CD4-positive, alpha-beta T cell treated with Interleukin-17A for 4 hours (primary cell): ENCODE measurements around the gene TEAD1.

Experiments used
- DNase-seq: peaks from one replicate; pipeline ENCODE4 v3.0.0-alpha.2; 2020; ENCODE audit warnings: mixed read lengths

Gene TEAD1

DNA sequence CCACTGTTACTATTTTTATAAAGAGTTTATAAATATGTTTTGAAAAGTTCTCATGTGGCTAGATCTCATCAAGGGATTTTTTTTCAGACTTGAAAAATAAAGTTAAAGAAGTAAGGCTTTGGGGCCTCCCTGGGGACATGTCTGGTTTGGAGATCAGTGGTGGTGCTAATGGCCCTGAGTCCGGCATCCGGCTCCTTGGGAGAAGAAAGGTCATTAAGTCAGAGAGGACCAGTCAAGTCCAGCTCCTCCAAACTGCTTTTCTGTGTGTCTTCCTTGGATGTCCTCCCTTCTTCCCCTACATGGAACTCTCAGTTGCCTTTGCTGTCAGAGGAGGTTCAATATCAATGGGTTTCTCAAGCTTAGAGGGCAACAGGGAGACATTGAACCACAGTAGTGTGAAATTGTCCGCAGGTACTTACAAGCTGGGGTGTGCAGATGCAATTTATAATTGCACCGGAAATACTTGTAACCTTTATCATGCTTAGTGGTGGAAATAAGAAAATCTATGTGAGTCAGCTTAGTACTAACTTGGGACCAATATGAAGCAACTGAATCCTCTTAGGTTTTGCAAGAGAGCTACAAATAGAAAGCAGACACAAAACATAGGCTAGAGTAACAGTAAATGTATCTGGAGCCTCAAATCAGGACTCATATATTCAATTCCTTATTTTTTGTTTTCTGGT is 144.3 kb downstream of the TEAD1 start:
- DNase-seq, result no peak

- DNase-seq, result no peak
Measured at GRCh38 chr11:12822392-12823022, 148.3 kb downstream of the TEAD1 start.

DNA sequence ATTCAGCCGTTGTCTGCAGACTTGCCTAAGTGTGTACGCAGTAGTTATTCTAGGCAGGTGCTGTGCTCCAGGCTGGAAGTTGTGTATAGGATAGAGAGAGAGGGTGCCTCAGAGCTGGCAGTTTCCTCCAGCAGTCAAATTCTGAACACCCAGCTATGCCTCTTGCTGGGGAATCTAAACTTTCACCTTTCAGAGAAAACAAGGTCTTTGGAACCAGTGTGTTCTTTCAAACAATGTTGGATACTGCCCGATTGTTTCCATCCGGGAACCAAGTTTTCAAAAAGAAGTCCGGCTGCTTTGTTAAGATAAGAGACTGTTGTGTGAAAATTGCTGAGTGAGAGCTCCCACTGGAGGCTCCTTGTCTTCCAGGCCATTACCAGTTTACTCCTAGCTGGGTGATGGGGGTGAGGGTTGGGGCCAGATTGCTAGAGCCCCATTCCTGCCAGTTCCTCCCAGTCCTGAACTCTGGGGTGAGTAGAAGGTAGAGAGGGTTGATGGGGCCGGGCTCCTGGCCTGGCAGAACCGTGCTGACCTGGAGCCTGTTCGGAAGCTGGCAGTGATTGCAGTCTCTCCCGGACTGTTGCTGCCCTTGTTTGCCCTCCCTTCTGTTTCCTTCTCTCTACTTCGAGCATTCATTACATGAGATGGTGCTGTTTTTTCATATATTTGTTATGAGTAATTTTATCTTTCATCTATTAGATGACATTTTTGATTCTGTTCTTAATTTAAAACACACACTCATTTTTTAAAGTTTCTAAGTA is 150.2 kb downstream of the TEAD1 start:
- no peak for DNase-seq

DNA sequence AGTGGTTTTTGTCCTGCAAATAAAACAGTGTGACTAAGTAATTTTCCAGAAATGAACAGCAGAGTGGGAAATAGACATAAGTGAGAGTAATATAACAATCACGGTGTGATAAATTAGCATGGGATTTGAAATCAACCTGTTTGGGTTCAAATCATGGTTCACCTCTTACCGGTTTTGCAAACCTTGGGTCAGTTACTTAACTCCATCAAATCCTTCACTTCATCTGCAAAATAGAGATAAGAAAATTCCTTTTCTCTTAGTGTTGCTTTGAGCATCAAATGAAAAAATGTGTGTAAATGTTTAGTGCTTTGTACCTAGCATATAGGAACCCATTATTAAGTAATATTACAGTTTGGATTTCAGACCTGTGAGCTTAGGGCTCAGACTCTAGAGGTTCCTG is 152.2 kb downstream of the TEAD1 start:
- DNase-seq, result no peak

DNA sequence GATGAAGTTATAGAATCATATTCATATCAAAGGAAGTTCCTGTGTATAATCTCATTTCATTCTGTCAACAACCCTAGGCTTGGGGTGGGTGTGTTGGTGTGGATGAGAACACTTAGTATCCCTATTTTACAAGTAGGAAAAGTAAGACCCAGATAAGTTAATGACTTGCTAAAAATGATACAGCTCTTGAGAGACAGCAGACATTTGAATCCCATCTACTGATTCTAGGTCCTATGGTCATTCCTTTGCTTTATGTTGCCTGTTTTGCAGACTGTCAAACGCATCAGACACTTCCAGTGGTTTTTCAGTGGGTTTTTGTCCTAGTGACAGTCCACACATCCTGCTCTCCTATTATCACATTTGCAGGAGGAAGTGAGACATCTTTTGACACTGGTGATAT is 153.1 kb downstream of the TEAD1 start:
- DNase-seq, result no peak

DNA sequence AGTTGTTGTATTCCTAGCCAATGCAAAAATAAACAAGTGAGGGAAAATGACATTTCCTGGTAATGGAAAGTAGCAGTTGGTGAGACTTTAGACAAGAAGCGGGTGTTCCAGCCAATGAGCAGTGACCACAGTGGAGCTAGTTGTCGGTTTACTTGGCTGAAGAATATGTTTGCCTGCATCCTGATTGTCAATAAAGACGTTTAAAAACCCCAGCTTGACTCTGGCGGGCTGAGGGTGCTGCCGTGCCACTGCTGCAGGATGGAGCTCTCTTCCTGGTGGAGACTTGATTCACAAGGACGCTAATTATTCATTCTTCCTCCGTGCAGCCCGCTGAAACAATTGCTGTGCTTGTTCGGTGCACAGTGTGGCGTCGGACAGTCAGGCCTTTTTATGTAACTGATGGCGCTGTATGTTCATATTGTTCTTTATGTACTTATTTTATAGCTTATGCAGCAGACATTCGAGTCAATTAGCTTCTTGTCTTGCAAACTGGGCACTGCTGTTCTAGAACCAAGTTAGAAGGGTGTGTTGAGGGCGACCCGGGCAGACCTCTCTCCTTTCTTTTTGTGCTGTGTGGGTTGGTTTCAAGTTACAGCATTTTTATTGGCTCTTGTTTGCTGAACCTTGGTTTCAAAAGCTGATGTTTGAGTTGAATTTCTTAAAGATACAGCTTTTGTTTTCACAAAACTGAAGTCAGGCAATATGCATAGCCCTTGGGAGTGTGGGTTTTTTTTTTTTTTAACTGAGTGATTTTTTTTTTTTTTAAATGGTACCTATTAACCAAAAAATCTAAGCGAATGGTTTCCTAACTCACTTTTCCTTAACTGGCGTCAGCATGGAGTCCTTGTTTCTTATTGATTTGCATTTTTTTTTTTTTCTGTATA is 153.9 kb downstream of the TEAD1 start:
- no peak for DNase-seq

GRCh38 chr11:12829131-12829530 is 154.9 kb downstream of the TEAD1 start:
- no peak for DNase-seq

GRCh38 chr11:12829540-12830314 is 155.5 kb downstream of the TEAD1 start:
- no peak for DNase-seq

DNA sequence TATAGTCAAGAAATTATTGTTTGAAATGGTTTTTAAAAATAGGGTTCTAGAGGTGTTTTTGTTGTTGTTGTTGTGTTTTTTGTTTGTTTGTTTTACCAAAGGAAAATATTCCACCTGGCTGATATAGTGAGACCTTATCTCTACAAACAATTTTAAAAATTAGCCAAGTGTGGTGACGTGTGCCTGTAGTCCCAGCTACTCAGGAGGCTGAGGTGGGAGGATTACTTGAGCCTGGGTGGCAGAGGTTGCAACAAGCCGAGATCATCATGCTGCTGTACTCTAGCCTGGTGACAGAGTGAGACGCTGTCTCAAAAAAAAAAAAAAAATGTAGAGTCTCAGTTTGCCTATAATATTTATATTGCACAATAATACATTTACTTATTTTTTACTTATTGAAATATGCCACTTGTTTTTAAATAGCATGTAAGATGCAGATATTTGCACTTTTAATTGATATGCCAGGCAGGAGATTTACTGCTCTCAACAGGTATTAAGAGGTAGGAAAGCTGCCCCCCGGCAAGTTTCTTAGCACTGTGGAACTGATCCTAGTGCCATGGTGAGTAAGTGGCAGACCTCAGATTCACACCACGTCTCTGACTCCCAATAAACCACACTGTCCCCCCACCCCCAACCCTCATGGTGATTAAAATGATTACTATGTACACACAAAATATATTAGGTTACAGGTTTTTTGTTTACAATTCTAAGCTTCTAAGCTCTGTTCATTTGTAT is 157.4 kb downstream of the TEAD1 start:
- DNase-seq, result no peak

DNA sequence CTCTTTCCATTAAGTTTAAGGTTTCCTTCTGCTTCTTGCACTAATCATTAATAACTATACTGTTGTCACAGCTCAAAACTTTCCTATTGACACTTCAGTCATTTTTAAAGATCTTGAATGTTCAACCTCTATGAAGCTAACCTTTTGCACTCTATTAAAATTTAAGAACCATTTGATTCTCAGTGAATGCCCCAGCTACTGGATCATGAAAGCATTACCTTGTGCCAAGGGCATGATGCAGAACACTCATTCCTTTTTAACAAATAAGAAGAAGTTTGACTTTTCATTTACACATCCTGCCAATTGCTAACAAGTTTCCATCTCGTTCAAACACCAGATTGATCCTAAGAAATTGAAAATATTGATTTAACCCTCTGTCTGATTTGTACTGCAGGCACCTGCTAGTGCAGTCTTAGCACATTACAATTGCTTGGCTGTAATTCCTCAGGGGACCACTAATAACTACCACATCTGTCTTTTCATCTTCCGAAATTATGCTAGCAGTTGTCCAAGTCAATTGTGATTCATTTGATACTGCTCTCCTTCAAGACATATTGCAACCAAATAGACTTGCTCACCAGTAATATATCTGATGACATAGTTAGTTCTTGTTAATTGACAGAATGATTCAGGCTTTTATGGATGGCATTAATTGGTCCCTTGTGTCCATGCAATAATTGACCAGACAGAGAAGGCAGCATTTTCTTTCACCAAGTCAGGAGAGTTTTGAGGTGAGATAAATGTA is 158.4 kb downstream of the TEAD1 start:
- DNase-seq, result no peak

DNA sequence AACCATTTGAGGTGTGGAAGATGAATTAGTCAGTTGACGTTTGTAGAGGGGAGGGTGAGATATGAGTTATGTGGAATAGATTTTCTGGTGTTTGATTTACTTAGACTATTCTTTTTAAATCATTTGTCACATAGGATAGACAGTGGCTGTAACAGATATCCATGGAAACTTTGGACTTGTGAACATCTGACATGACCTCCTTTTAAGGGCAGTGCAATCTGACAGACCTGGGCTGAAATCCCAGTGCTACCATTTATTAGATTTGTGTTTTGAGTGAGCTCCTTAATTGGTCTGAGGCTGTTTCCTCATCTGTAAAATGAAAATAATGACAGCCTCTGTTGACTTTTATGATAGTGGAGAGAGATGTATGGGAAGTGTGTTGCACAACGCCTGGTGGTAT is 159.9 kb downstream of the TEAD1 start:
- DNase-seq, result no peak

DNA sequence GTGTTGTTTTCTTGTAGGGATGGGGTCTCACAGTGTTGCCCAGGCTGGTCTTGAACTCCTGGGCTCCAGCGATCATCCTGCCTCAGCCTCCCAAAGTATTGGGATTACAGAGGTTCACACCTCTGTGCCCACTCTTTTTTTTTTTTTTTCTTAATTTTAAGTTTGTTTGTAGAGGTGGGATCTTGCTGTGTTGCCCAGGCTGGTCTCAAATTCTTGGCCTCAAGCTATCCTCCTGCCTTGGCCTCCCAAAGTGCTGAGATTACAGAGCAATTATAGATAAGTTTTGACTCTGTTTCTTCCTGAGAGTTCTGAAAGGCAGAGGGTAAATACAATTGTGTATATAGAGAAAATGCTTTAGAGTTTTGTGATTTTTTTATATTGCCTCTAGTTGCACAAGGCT is 160.4 kb downstream of the TEAD1 start:
- no peak for DNase-seq

GRCh38 chr11:12835286-12835685 is 161.1 kb downstream of the TEAD1 start:
- DNase-seq, result no peak

DNA sequence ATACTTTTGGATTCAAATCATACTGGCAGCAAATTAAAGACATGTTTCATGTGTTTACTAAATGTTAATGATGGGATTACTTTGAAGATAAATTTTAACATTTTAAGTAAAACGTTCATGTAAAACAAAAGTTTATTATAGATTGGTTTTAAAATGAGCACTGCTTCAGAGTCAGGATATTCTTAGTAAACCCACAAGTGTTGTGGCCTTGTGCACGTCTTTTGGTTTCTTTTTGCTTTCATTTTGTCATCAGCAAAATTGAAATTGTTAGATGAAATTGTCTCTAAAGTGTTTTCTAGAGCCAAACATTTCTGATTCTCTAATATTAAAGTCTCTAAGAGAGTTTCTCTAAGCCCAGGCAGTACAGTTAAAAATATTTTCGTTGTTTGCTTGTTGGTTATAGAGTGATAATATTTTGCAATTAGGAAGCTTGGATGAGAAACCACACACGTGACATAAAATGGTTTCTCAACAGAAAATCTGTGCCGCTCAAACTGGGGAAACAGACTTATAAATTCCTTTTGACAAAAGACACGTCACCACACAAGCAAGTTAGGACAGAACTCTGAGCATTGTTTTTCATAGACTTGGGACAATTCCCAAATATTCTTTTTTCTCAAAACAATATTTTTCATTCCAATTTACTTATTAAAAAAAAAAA is 164.4 kb downstream of the TEAD1 start:
- DNase-seq, result no peak

GRCh38 chr11:12840871-12841660 is 166.8 kb downstream of the TEAD1 start:
- DNase-seq, result no peak

- DNase-seq, result no peak
Measured at GRCh38 chr11:12841946-12842630, 167.9 kb downstream of the TEAD1 start.

GRCh38 chr11:12842933-12843636 is 168.9 kb downstream of the TEAD1 start:
- no peak for DNase-seq

- no peak for DNase-seq
Measured at GRCh38 chr11:12845163-12845562, 170.9 kb downstream of the TEAD1 start.
